Activated CD4-positive, CD25-positive, alpha-beta regulatory T cell treated with anti-CD3 and anti-CD28 coated beads, Interleukin-2, amount 50 U/mL, for 16 hours (primary cell): ENCODE results near the gene GPR55.

Source experiments
- DNase-seq: peaks from one replicate; pipeline ENCODE4 v3.0.0-alpha.2; 2020; ENCODE audit warnings: low read depth, low spot score

GPR55 gene

GRCh38 chr2:230900336-230900995 is 24.6 kb downstream of the GPR55 start:
- DNase-seq: no peak

GRCh38 chr2:230899786-230900185 is 25.3 kb downstream of the GPR55 start:
- DNase-seq: no peak

- DNase-seq: no peak
These were observed 25.8 kb downstream of the GPR55 start for GRCh38 chr2:230899287-230899686.

- no peak for DNase-seq
These were observed 26.3 kb downstream of the GPR55 start for GRCh38 chr2:230898713-230899091.

GRCh38 chr2:230898016-230898712 is 26.9 kb downstream of the GPR55 start:
- no peak for DNase-seq

- DNase-seq: no peak
These were observed 28.5 kb downstream of the GPR55 start for GRCh38 chr2:230896346-230897115.

GRCh38 chr2:230895536-230896345 is 29.3 kb downstream of the GPR55 start:
- DNase-seq: no peak

- no peak for DNase-seq
These were observed 30.9 kb downstream of the GPR55 start for GRCh38 chr2:230893841-230894781.

GRCh38 chr2:230893338-230893737 is 31.7 kb downstream of the GPR55 start:
- no peak for DNase-seq

- no peak for DNase-seq
These were observed 33.5 kb downstream of the GPR55 start for GRCh38 chr2:230891509-230891908.

- DNase-seq: no peak
These were observed 34.0 kb downstream of the GPR55 start for GRCh38 chr2:230891064-230891463.

GRCh38 chr2:230890646-230891045 is 34.4 kb downstream of the GPR55 start:
- no peak for DNase-seq

GRCh38 chr2:230889911-230890601 is 35.0 kb downstream of the GPR55 start:
- no peak for DNase-seq

- no peak for DNase-seq
These were observed 36.1 kb downstream of the GPR55 start for GRCh38 chr2:230888824-230889400.

GRCh38 chr2:230887342-230887741 is 37.7 kb downstream of the GPR55 start:
- DNase-seq: no peak

GRCh38 chr2:230886671-230887071 is 38.4 kb downstream of the GPR55 start:
- DNase-seq: no peak

GRCh38 chr2:230886206-230886605 is 38.8 kb downstream of the GPR55 start:
- DNase-seq: no peak

- no peak for DNase-seq
These were observed 39.4 kb downstream of the GPR55 start for GRCh38 chr2:230885463-230886130.

- no peak for DNase-seq
These were observed 43.2 kb downstream of the GPR55 start for GRCh38 chr2:230881840-230882239.
